NCI-H1105 treated with DMSO at 0.1 percent for 48 hours (cell line): Measurements from ENCODE around the gene SCN3A.

Experiments used
- DNase-seq: peaks from one replicate; lab custom pipeline; 2025; lab: John Stamatoyannopoulos, UW

SCN3A gene

GRCh38 chr2:165056564-165056963, 147.3 kb downstream of the SCN3A start:
- DNase-seq, result no peak

GRCh38 chr2:165055082-165055851, 148.6 kb downstream of the SCN3A start:
- DNase-seq, result peak; percentile 47

GRCh38 chr2:165054652-165055051, 149.2 kb downstream of the SCN3A start:
- no peak for DNase-seq

- no peak for DNase-seq
These were observed 159.1 kb downstream of the SCN3A start for GRCh38 chr2:165044505-165045303.
